H1 (cell line): ENCODE measurements around the gene TRIM24. TPM values are rescaled to one million over a fixed set of nuclear protein-coding genes. Genes with fewer than 3 reads are reported as not detected.

Experiments used
- CTCF ChIA-PET: fragments of 300-600 bp; sonication (Branson Sonifier 250); formaldehyde crosslinking; loops from one replicate; lab custom pipeline; 2021; ENCODE audit not compliant: partially characterized antibody; lab: Charles Lee
- POLR2A ChIA-PET: fragments of 300-600 bp; sonication (Branson Sonifier 250); formaldehyde crosslinking; loops from one replicate; lab custom pipeline; 2021; ENCODE audit warnings: inconsistent platforms; ENCODE audit not compliant: partially characterized antibody; lab: Charles Lee
- DNase-seq, 2 experiments: peaks; one replicate each; pipeline versions ENCODE4 v3.0.0 to v3.0.0-alpha.2; 2010 to 2022; ENCODE audit warnings: low spot score in 2 of 2, low read depth in 1 of 2, mixed read lengths in 1 of 2
- FAIRE-seq: peaks from 2 replicates; lab custom pipeline; 2011; peaks lifted over from hg19 to GRCh38; lab: Jason Lieb, UNC
- H2AFZ ChIP-seq: 2 replicates; pipeline ENCODE4 v1.8.1; 2012; ENCODE audit warnings: low read length, inconsistent platforms
- H2AK5ac ChIP-seq: 2 replicates; pipeline ENCODE4 v1.6.1; 2013; ENCODE audit warnings: low read depth, low read length
- H2BK120ac ChIP-seq: replicated peaks from 2 replicates; pipeline ENCODE3; 2013; ENCODE audit warnings: low read depth, low read length, inconsistent platforms
- H2BK12ac ChIP-seq: 2 replicates; pipeline ENCODE4 v1.6.1; 2013; ENCODE audit warnings: low read depth, low read length
- H2BK15ac ChIP-seq: 2 replicates; pipeline ENCODE4 v1.6.1; 2013; ENCODE audit warnings: low read length
- H2BK20ac ChIP-seq: 2 replicates; pipeline ENCODE4 v1.6.1; 2013; ENCODE audit warnings: low read length
- H2BK5ac ChIP-seq: 2 replicates; pipeline ENCODE4 v1.6.1; 2013; ENCODE audit warnings: low read depth, low read length
- H3K14ac ChIP-seq: 2 replicates; pipeline ENCODE4 v1.6.1; 2013; ENCODE audit warnings: inconsistent platforms; ENCODE audit not compliant: insufficient read length
- H3K18ac ChIP-seq: 2 replicates; pipeline ENCODE4 v1.6.1; 2013; ENCODE audit warnings: low read length; ENCODE audit errors: extremely low read depth
- H3K23ac ChIP-seq: 2 replicates; pipeline ENCODE4 v1.6.1; 2013; ENCODE audit warnings: inconsistent platforms; ENCODE audit not compliant: insufficient read length
- H3K23me2 ChIP-seq: 2 replicates; pipeline ENCODE4 v1.6.1; 2013; ENCODE audit warnings: low read depth, low read length
- H3K27ac ChIP-seq: 2 replicates; pipeline ENCODE4 v1.6.1; 2011; ENCODE audit warnings: low read depth, low read length, inconsistent platforms
- H3K27me3 ChIP-seq, 4 experiments: replicated peaks in 1 of 4; 1 replicate in 1 of 4; 2 replicates in 3 of 4; pipeline versions ENCODE4 v1.6.1 to v1.8.1; 2011 to 2013; ENCODE audit warnings: low read length in 3 of 4, mild to moderate bottlenecking in 3 of 4, inconsistent platforms in 2 of 4, mixed read lengths in 2 of 4, moderate library complexity in 1 of 4; ENCODE audit not compliant: control insufficient read depth in 3 of 4, insufficient read depth in 3 of 4; ENCODE audit errors: extremely low read depth in 1 of 4
- H3K36me3 ChIP-seq, 4 experiments: 2 replicates each; pipeline versions ENCODE4 v1.6.1 to v1.8.1; 2011 to 2013; ENCODE audit warnings: mild to moderate bottlenecking in 4 of 4, low read length in 3 of 4, moderate library complexity in 2 of 4, control low read depth in 1 of 4, inconsistent platforms in 1 of 4; ENCODE audit not compliant: insufficient read depth in 4 of 4, control insufficient read depth in 2 of 4
- H3K4ac ChIP-seq: replicated peaks from 2 replicates; pipeline ENCODE3; 2013; ENCODE audit warnings: low read length, low read depth, mixed read lengths, inconsistent platforms; ENCODE audit not compliant: insufficient read length
- H3K4me1 ChIP-seq, 4 experiments: replicated peaks in 1 of 4; 1 replicate in 1 of 4; 2 replicates in 3 of 4; pipeline versions ENCODE4 v1.6.1 to v1.8.1; 2011 to 2013; ENCODE audit warnings: low read length in 3 of 4, inconsistent platforms in 2 of 4, mixed read lengths in 1 of 4; ENCODE audit not compliant: insufficient read depth in 4 of 4, control insufficient read depth in 3 of 4
- H3K4me2 ChIP-seq, 2 experiments: 2 replicates each; pipeline versions ENCODE4 v1.6.1 to v1.8.1; 2011 to 2013; ENCODE audit warnings: low read depth in 2 of 2, low read length in 2 of 2, control low read depth in 1 of 2, inconsistent platforms in 1 of 2, mild to moderate bottlenecking in 1 of 2; ENCODE audit not compliant: insufficient read depth in 1 of 2
- H3K4me3 ChIP-seq, 4 experiments: fragments of 200-600, 300-600 bp in 1 of 4; sonication (generic), shearing (Covaris generic), sonication (Bioruptor Twin) in 1 of 4; 2 replicates each; pipeline versions ENCODE4 v1.5.1 to v1.8.1; 2011 to 2016; ENCODE audit warnings: low read length in 4 of 4, low read depth in 3 of 4, control low read depth in 2 of 4, inconsistent platforms in 2 of 4, mild to moderate bottlenecking in 2 of 4, mixed read lengths in 1 of 4, moderate library complexity in 1 of 4; ENCODE audit not compliant: insufficient read depth in 2 of 4; ENCODE audit errors: extremely low read depth in 1 of 4
- H3K56ac ChIP-seq: replicated peaks from 2 replicates; pipeline ENCODE3; 2013; ENCODE audit warnings: low read depth, mild to moderate bottlenecking, mixed read lengths, low read length, inconsistent platforms; ENCODE audit not compliant: insufficient read length
- H3K79me1 ChIP-seq: 2 replicates; pipeline ENCODE4 v1.6.1; 2013; ENCODE audit warnings: low read depth, low read length, control low read depth
- H3K79me2 ChIP-seq, 2 experiments: 2 replicates each; pipeline versions ENCODE4 v1.6.1 to v1.8.1; 2012 to 2013; ENCODE audit warnings: low read length in 2 of 2, mild to moderate bottlenecking in 2 of 2, inconsistent platforms in 1 of 2; ENCODE audit not compliant: insufficient read depth in 2 of 2, control insufficient read depth in 1 of 2
- H3K9ac ChIP-seq, 4 experiments: replicated peaks in 1 of 4; 1 replicate in 1 of 4; 2 replicates in 3 of 4; pipeline versions ENCODE4 v1.6.1 to v1.8.1; 2011 to 2013; ENCODE audit warnings: low read depth in 3 of 4, low read length in 3 of 4, control low read depth in 2 of 4, mild to moderate bottlenecking in 2 of 4, moderate library complexity in 2 of 4, inconsistent platforms in 1 of 4; ENCODE audit errors: extremely low read depth in 1 of 4
- H3K9me3 ChIP-seq, 2 experiments: 2 replicates each; pipeline versions ENCODE4 v1.6.1 to v1.8.1; 2012 to 2013; ENCODE audit warnings: mild to moderate bottlenecking in 2 of 2, moderate library complexity in 2 of 2, control low read depth in 1 of 2, inconsistent platforms in 1 of 2, low read depth in 1 of 2, low read length in 1 of 2, mixed read lengths in 1 of 2; ENCODE audit not compliant: insufficient read depth in 2 of 2
- H4K20me1 ChIP-seq, 2 experiments: replicated peaks in 1 of 2; 2 replicates each; pipeline versions ENCODE3 to v1.8.1; 2011 to 2013; ENCODE audit warnings: inconsistent platforms in 2 of 2, low read length in 2 of 2, mild to moderate bottlenecking in 1 of 2; ENCODE audit not compliant: insufficient read depth in 2 of 2, control insufficient read depth in 1 of 2
- H4K5ac ChIP-seq: 2 replicates; pipeline ENCODE4 v1.6.1; 2013; ENCODE audit warnings: low read length, low read depth, mixed read lengths, inconsistent platforms; ENCODE audit not compliant: insufficient read length
- H4K8ac ChIP-seq: 2 replicates; pipeline ENCODE4 v1.8.0; 2013; ENCODE audit warnings: mild to moderate bottlenecking, moderate library complexity, low read length, inconsistent platforms; ENCODE audit not compliant: insufficient read depth; ENCODE audit errors: extremely low read depth
- H4K91ac ChIP-seq: replicated peaks from 2 replicates; pipeline ENCODE3; 2013; ENCODE audit warnings: low read length, mixed read lengths, inconsistent platforms; ENCODE audit not compliant: insufficient read length
- NANOG ChIP-seq: IDR thresholded peaks from 2 replicates; pipeline ENCODE4 v1.6.1; 2011; ENCODE audit warnings: low read length, low read depth, mild to moderate bottlenecking, inconsistent platforms; ENCODE audit not compliant: insufficient read depth, poor library complexity, severe bottlenecking
- WGBS, 2 experiments: shearing (Covaris generic) in 1 of 2; methylation state at CpG; one replicate each; pipeline versions ENCODE4 v1.1.6 to v1.1.7; 2013 to 2015; ENCODE audit warnings: low lambda C conversion rate in 2 of 2, mixed read lengths in 2 of 2, inconsistent platforms in 1 of 2, low coverage in 1 of 2, missing lambda C conversion rate in 1 of 2; ENCODE audit not compliant: insufficient replicate concordance in 2 of 2, insufficient coverage in 1 of 2, insufficient read length in 1 of 2; ENCODE audit errors: extremely low coverage in 1 of 2, missing lambda C conversion rate in 1 of 2; 5-methylcytosine and 5-hydroxymethylcytosine counted together
- polyA plus RNA-seq, 7 experiments: library from polyadenylated mRNA; depleted of rRNA in 3 of 7; stranded (reverse) in 5 of 7; unstranded in 2 of 7; fragments of >200 nt in 5 of 7; fragments of 200-250 nt in 2 of 7; gene quantifications; 1 replicate in 5 of 7; 2 replicates in 1 of 7; 4 replicates in 1 of 7; pipeline versions ENCODE4 v1.2.1 to v1.2.3, GENCODE V29; 2011 to 2013; ENCODE audit warnings: missing spikeins in 2 of 7, mixed read lengths in 2 of 7
- total RNA-seq: library from RNA; stranded (reverse); fragmentation: NEBNext Ultra II Directional; extraction: Animal tissue kit (Norgen Biotek cat#: 25700); gene quantifications from 2 replicates; pipeline ENCODE4 v1.2.1, GENCODE V29; 2021
- TF ChIP-seq, protein P1 (sequence below): IDR thresholded peaks from 2 replicates; pipeline ENCODE4 v1.6.1; 2012; ENCODE audit warnings: inconsistent platforms

The TRIM24 gene
- total and polyA plus RNA-seq, 2 of the 8 experiments (the other 6 are each of a cell fraction or from before 2014, with no cell fraction given), result 67.6 to 149 TPM

DNA sequence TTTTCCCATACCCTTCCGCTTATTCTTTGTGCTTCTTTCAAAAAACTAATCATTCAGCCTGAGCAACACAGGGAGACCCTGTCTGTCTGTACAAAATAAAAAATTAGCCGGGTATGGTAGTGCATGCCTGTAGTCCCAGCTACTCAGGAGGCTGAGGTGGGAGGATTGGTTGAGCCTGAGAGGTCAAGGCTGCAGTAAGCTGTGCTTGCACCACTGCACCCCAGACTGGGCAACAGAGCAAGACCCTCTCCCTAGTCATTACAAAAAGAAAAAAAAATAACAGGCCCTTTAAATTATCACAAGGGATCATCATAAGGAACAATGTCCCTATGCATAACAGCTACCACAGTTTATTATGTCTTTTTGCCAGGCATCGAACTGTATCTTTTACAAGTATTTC is 119.6 kb downstream of the TRIM24 start:
- no peak overlapping the region for H4K8ac ChIP-seq
- H2AFZ ChIP-seq, result no peak overlapping the region
- H3K23ac ChIP-seq, result no peak overlapping the region
- no peak overlapping the region for H2BK12ac ChIP-seq
- TF ChIP-seq, protein P1, sequence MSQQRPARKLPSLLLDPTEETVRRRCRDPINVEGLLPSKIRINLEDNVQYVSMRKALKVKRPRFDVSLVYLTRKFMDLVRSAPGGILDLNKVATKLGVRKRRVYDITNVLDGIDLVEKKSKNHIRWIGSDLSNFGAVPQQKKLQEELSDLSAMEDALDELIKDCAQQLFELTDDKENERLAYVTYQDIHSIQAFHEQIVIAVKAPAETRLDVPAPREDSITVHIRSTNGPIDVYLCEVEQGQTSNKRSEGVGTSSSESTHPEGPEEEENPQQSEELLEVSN, result no peak
- TF ChIP-seq NANOG, result no peak
- H3K14ac ChIP-seq, result no peak overlapping the region
- peaks cover 21 to 98% (median 68%) of the 10 kb centered on the region in 4 experiments for H3K36me3 ChIP-seq
- no peak overlapping the region for H3K18ac ChIP-seq
- CTCF ChIA-PET, result interaction anchor here (0.7 to 2.6 kb wide), 2 partner anchors 159 to 560 kb away, joined by 3 to 8 read pairs; no protein-coding TSS in a partner anchor
- no peak overlapping the region for H2BK20ac ChIP-seq
- no peak overlapping the region for H3K4me3 ChIP-seq
- no peak overlapping the region for H3K4me2 ChIP-seq
- H3K27me3 ChIP-seq, result no peaks in the 10 kb centered on the region
- H3K9me3 ChIP-seq, result no peaks in the 10 kb centered on the region
- H2BK15ac ChIP-seq, result no peak overlapping the region
- DNase-seq, result no peak
- no peaks in the 10 kb centered on the region; the same call in 1 of the 2 replicates for H3K23me2 ChIP-seq
- H2BK5ac ChIP-seq, result no peak overlapping the region
- FAIRE-seq, result no peak
- H3K79me2 ChIP-seq, result 0 out of 4 replicates have a peak, but pooled peaks cover 0 to 3% of the 10 kb centered on the region in 2 experiments
- no peak overlapping the region for H3K56ac ChIP-seq
- no peak overlapping the region for H3K27ac ChIP-seq
- WGBS, 2 experiments, result 87% methylated on average over 3 of the region's 3 CpGs; no CpG with 5 or more reads in 1 of the 2 experiments
- H2AK5ac ChIP-seq, result no peak overlapping the region
- POLR2A ChIA-PET, result no interaction called here
- H2BK120ac ChIP-seq, result no peak overlapping the region
- H4K91ac ChIP-seq, result no peak overlapping the region
- no peaks in the 10 kb centered on the region for H3K79me1 ChIP-seq
- peaks cover 0 to 1% of the 10 kb centered on the region in 2 experiments for H4K20me1 ChIP-seq
- H4K5ac ChIP-seq, result no peak overlapping the region
- H3K4ac ChIP-seq, result no peak overlapping the region
- no peak overlapping the region for H3K9ac ChIP-seq
- 0 out of 7 replicates have a peak, but pooled peaks cover 0 to 2% (median 0%) of the 10 kb centered on the region in 4 experiments for H3K4me1 ChIP-seq
